GM18868 (cell line): ENCODE measurements around the gene RBMS3.

Source experiments
- ATAC-seq: cut with Tn5 transposase; IDR thresholded peaks from one replicate; pipeline ENCODE4 v1.9.1; 2021; ENCODE audit warnings: mild to moderate bottlenecking, moderate library complexity; ENCODE audit not compliant: unreplicated experiment

The RBMS3 gene

GRCh38 chr3:29852767-29853166 lies 571.9 kb downstream of the RBMS3 start:
- no peak for ATAC-seq

GRCh38 chr3:29853841-29854397 lies 573.0 kb downstream of the RBMS3 start:
- no peak for ATAC-seq

- ATAC-seq: no peak
These were observed 574.0 kb downstream of the RBMS3 start for GRCh38 chr3:29854821-29855220.

GRCh38 chr3:29859726-29860270 lies 578.9 kb downstream of the RBMS3 start:
- no peak for ATAC-seq

GRCh38 chr3:29864809-29865208 lies 583.9 kb downstream of the RBMS3 start:
- ATAC-seq: no peak

GRCh38 chr3:29868543-29869101 lies 587.8 kb downstream of the RBMS3 start:
- ATAC-seq: no peak

GRCh38 chr3:29870136-29870535 lies 589.3 kb downstream of the RBMS3 start:
- ATAC-seq: no peak

- ATAC-seq: no peak
These were observed 590.2 kb downstream of the RBMS3 start for GRCh38 chr3:29871087-29871486.

- no peak for ATAC-seq
These were observed 599.9 kb downstream of the RBMS3 start for GRCh38 chr3:29880809-29881208.

- no peak for ATAC-seq
These were observed 606.6 kb downstream of the RBMS3 start for GRCh38 chr3:29887451-29887850.

GRCh38 chr3:29889215-29889614 lies 608.3 kb downstream of the RBMS3 start:
- ATAC-seq: no peak

GRCh38 chr3:29890801-29891200 lies 609.9 kb downstream of the RBMS3 start:
- ATAC-seq: no peak

GRCh38 chr3:29892976-29893554 lies 612.2 kb downstream of the RBMS3 start:
- ATAC-seq: no peak

GRCh38 chr3:29896856-29897255 lies 616.0 kb downstream of the RBMS3 start:
- ATAC-seq: no peak

GRCh38 chr3:29898171-29898965 lies 617.5 kb downstream of the RBMS3 start:
- ATAC-seq: no peak

- no peak for ATAC-seq
These were observed 618.1 kb downstream of the RBMS3 start for GRCh38 chr3:29899021-29899420.

- ATAC-seq: no peak
These were observed 620.2 kb downstream of the RBMS3 start for GRCh38 chr3:29901097-29901496.

- ATAC-seq: no peak
These were observed 622.7 kb downstream of the RBMS3 start for GRCh38 chr3:29903600-29903999.

GRCh38 chr3:29906906-29907305 lies 626.0 kb downstream of the RBMS3 start:
- no peak for ATAC-seq

GRCh38 chr3:29912600-29913288 lies 631.9 kb downstream of the RBMS3 start:
- ATAC-seq: no peak

GRCh38 chr3:29914861-29915524 lies 634.1 kb downstream of the RBMS3 start:
- no peak for ATAC-seq
